Loucy (cell line): Measurements from ENCODE around the gene THOC1.

Experiments
- H2AFZ ChIP-seq: fragments of 200-600 bp; sonication (generic); 2 replicates; pipeline ENCODE4 v1.6.0; 2016; ENCODE audit warnings: antibody characterized with exemption, mild to moderate bottlenecking, low read length, moderate library complexity
- H3F3A ChIP-seq: fragments of 200-600 bp; 2 replicates; pipeline ENCODE4 v1.6.0; 2016; ENCODE audit warnings: antibody characterized with exemption, low read depth, mild to moderate bottlenecking
- H3K27me3 ChIP-seq: fragments of 200-600 bp; sonication (generic); 2 replicates; pipeline ENCODE4 v1.6.1; 2014; ENCODE audit warnings: low read length, mild to moderate bottlenecking; ENCODE audit not compliant: insufficient read depth, poor library complexity, severe bottlenecking
- H3K36me3 ChIP-seq: fragments of 200-600 bp; sonication (generic); 2 replicates; pipeline ENCODE4 v1.6.1; 2016; ENCODE audit warnings: low read length; ENCODE audit not compliant: insufficient read depth
- H3K4me1 ChIP-seq: fragments of 200-600 bp; sonication (generic); 2 replicates; pipeline ENCODE4 v1.5.1; 2014; ENCODE audit warnings: low read length, mild to moderate bottlenecking; ENCODE audit not compliant: insufficient read depth, poor library complexity, severe bottlenecking
- H3K4me2 ChIP-seq: fragments of 200-600 bp; sonication (generic); 2 replicates; pipeline ENCODE4 v1.6.0; 2014; ENCODE audit warnings: antibody characterized with exemption, low read length, low read depth, mild to moderate bottlenecking; ENCODE audit not compliant: poor library complexity, severe bottlenecking
- H3K4me3 ChIP-seq: fragments of 200-600 bp; sonication (generic); 2 replicates; pipeline ENCODE4 v1.5.1; 2014; ENCODE audit warnings: low read length, mild to moderate bottlenecking, mixed read lengths; ENCODE audit not compliant: poor library complexity, severe bottlenecking
- H3K79me2 ChIP-seq: fragments of 200-600 bp; sonication (generic); 2 replicates; pipeline ENCODE4 v1.6.1; 2014; ENCODE audit warnings: low read length; ENCODE audit not compliant: insufficient read depth
- H3K9ac ChIP-seq: fragments of 200-600 bp; sonication (generic); 2 replicates; pipeline ENCODE4 v1.6.0; 2014; ENCODE audit warnings: mild to moderate bottlenecking, low read depth, low read length, moderate library complexity; ENCODE audit not compliant: poor library complexity, severe bottlenecking
- H3K9me2 ChIP-seq: fragments of 200-600 bp; sonication (generic); replicated peaks from 2 replicates; pipeline ENCODE4 v1.6.1; 2016; ENCODE audit warnings: low read depth, low read length, mixed read lengths
- H3K9me3 ChIP-seq: fragments of 200-600 bp; sonication (generic); 2 replicates; pipeline ENCODE4 v1.6.1; 2014; ENCODE audit warnings: mild to moderate bottlenecking, antibody characterized with exemption, low read length, low read depth; ENCODE audit not compliant: insufficient read depth
- H4K20me1 ChIP-seq: fragments of 200-600 bp; sonication (generic); 2 replicates; pipeline ENCODE4 v1.6.0; 2014; ENCODE audit warnings: antibody characterized with exemption, low read length, mild to moderate bottlenecking; ENCODE audit not compliant: insufficient read depth, poor library complexity, severe bottlenecking
- EZH2phosphoT487 ChIP-seq: fragments of 200-600 bp; IDR thresholded peaks from 2 replicates; pipeline ENCODE4 v1.6.1; 2018; ENCODE audit warnings: antibody characterized with exemption, mild to moderate bottlenecking, moderate library complexity, borderline replicate concordance
- TF ChIP-seq, protein P1 (sequence below): fragments of 200-600 bp; sonication (generic); conservative IDR thresholded peaks from 2 replicates; pipeline ENCODE4 v1.5.1; 2014; ENCODE audit warnings: mild to moderate bottlenecking, antibody characterized with exemption, low read length

Gene THOC1

DNA sequence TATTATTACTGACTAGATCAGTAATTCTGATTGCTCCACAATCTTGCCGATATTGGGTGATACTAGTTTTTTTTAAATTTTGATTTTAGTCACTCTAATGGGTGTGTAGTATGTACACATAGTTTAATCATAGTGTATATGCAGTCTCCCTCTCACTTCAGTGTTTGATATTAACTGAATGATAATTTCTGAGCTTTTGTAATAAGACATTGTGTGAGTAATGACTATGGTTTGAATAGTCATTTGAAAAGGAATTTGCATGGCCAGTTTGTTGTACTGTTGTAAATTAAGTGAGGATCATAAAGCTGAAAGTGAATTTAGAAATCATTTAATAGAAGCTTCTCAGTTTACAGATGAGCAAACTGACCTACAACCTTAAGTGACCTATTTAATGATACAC, 76.1 kb downstream of the THOC1 start:
- Histone ChIP-seq H3K27me3 (no peaks in the 10 kb centered on the region), H3K9ac (no peak overlapping the region), H3K9me2 (no peaks in the 10 kb centered on the region), H3K4me1 (no peaks in the 10 kb centered on the region), H4K20me1 (peaks cover 18% of the 10 kb centered on the region), H3K4me3 (no peak overlapping the region), H3F3A (no peaks in the 10 kb centered on the region), H3K79me2 (peaks cover 62% of the 10 kb centered on the region), H3K36me3 (peaks cover 11% of the 10 kb centered on the region; the same call in 1 of the 2 replicates), H2AFZ (no peak overlapping the region), H3K4me2 (no peak overlapping the region), H3K9me3 (no peaks in the 10 kb centered on the region)
- no peak for TF ChIP-seq EZH2phosphoT487
- TF ChIP-seq, protein P1, sequence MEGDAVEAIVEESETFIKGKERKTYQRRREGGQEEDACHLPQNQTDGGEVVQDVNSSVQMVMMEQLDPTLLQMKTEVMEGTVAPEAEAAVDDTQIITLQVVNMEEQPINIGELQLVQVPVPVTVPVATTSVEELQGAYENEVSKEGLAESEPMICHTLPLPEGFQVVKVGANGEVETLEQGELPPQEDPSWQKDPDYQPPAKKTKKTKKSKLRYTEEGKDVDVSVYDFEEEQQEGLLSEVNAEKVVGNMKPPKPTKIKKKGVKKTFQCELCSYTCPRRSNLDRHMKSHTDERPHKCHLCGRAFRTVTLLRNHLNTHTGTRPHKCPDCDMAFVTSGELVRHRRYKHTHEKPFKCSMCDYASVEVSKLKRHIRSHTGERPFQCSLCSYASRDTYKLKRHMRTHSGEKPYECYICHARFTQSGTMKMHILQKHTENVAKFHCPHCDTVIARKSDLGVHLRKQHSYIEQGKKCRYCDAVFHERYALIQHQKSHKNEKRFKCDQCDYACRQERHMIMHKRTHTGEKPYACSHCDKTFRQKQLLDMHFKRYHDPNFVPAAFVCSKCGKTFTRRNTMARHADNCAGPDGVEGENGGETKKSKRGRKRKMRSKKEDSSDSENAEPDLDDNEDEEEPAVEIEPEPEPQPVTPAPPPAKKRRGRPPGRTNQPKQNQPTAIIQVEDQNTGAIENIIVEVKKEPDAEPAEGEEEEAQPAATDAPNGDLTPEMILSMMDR: no peak

DNA sequence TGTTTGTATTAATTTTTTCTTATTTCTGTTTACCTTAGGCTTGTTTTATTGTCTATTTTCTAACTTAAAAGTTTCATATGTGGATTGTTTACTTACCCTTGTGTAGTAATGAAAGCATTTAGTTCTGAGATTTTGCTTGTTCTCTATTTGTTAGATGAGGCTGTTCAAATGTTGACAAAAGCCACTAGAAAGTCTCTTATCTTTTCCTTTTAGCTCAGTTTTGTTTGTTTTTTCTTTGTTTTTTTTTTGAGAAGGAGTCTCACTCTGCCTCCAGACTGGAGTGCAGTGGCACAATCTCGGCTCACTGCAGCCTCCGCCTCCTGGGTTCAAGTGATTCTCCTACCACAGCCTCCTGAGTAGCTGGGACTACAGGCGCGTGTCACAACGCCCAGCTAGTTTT, 78.6 kb downstream of the THOC1 start:
- TF ChIP-seq, protein P1: no peak
- no peak for TF ChIP-seq EZH2phosphoT487

DNA sequence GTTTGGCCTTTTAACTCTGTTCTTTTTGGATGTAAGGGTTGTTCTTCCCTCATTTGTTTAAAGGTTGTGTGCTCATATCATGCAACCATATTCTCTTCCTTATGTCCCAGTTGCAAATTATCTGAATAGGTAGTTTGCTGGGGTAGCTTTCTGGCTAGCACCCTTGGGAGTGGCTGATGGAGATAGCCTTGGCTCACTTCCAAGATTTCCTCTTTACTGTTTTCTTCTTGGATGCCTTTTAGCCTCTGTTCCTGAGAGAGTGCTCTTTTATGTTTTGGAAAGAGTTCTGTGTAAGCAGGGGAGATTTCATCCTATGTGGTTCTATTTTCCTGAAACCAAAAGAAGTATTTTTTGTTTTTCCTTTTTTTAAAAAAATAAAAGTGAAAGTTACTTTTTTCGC, 84.1 kb downstream of the THOC1 start:
- no peak overlapping the region for H3K9ac ChIP-seq
- no peaks in the 10 kb centered on the region for H3K9me3 ChIP-seq
- peaks cover 36% of the 10 kb centered on the region for H3K36me3 ChIP-seq
- TF ChIP-seq, protein P1: no peak
- no peak for TF ChIP-seq EZH2phosphoT487
- peaks cover 8% of the 10 kb centered on the region for H4K20me1 ChIP-seq
- H2AFZ ChIP-seq: no peak overlapping the region
- no peaks in the 10 kb centered on the region for H3K27me3 ChIP-seq
- no peak overlapping the region for H3K4me2 ChIP-seq
- no peaks in the 10 kb centered on the region for H3F3A ChIP-seq
- peaks cover 25% of the 10 kb centered on the region for H3K79me2 ChIP-seq
- peaks cover 9% of the 10 kb centered on the region for H3K4me1 ChIP-seq
- no peaks in the 10 kb centered on the region for H3K9me2 ChIP-seq
- H3K4me3 ChIP-seq: no peak overlapping the region

More for the DNA sequence above, 78.6 kb downstream of the THOC1 start:
- no peaks in the 10 kb centered on the region for H3K27me3 ChIP-seq
- H3K9ac ChIP-seq: no peak overlapping the region
- H3K4me1 ChIP-seq: no peaks in the 10 kb centered on the region
- no peak overlapping the region for H2AFZ ChIP-seq
- no peaks in the 10 kb centered on the region for H3F3A ChIP-seq
- peaks cover 64% of the 10 kb centered on the region for H3K79me2 ChIP-seq
- no peaks in the 10 kb centered on the region for H3K9me3 ChIP-seq
- H3K4me3 ChIP-seq: no peak overlapping the region
- no peaks in the 10 kb centered on the region for H3K9me2 ChIP-seq
- peaks cover 18% of the 10 kb centered on the region for H4K20me1 ChIP-seq
- H3K36me3 ChIP-seq: peaks cover 10% of the 10 kb centered on the region; the same call in 1 of the 2 replicates
- no peak overlapping the region for H3K4me2 ChIP-seq
